HG03196 (cell line): ENCODE results near the gene LRRC4.

ENCODE experiments used
- ATAC-seq: cut with Tn5 transposase; IDR thresholded peaks from one replicate; pipeline ENCODE4 v1.9.1; 2021; ENCODE audit not compliant: unreplicated experiment

The LRRC4 gene

DNA sequence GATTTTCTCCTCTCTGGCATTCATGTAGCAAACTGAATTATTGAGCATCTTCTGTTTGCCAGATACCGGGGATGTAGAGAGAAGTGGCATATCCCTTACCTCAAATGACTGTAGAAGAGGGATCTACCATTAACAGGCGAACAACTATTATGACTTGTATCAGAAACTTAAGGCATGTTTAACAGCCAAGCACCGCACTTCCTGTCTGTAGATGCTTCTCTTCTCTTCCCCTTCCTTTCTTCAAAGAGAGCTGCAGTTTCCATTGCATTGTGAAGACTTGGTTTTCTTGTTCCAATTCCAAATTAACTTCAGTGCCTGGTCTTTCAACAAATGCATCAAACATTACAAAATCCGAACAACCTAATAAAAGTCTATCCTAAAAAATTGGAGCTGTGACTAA is 49.3 kb downstream of the LRRC4 start:
- no peak for ATAC-seq

DNA sequence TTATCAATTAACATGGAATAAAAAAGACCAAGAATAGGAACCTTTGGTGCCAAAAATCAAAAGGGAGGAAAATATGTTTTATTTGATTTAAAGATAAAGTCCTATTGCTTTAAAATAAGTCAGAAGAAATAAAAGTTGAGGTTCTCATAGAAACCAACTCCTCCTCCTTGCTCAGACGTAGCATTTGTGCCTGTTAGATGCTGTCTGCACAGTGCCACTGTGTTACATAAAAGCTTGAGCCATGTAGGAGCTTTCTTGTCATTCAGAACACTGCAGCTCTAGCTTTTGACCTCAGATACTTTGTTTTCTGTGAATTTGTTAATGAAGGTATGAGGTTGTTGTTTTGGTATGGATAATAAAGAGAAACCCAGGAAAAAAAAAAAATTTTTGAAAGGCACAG is 50.3 kb downstream of the LRRC4 start:
- no peak for ATAC-seq

DNA sequence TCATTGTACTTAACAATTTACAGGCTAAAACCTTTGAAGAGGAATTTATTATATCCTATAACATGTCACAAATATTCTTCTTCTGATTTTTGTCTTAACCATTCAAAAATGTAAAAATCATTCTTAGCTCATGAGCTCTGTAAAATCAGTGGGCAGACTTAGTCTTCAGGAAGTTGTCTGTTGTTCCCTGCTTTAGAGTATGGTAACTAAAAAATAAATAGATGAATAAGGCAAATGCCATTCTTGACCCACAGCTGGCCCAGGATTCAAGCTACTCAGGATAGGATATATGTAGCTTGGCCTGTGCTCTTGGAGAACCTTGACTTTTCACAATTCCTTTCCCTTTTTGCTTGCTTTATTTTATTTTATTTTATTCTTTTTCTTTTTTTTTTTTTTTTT is 51.5 kb downstream of the LRRC4 start:
- ATAC-seq = no peak

DNA sequence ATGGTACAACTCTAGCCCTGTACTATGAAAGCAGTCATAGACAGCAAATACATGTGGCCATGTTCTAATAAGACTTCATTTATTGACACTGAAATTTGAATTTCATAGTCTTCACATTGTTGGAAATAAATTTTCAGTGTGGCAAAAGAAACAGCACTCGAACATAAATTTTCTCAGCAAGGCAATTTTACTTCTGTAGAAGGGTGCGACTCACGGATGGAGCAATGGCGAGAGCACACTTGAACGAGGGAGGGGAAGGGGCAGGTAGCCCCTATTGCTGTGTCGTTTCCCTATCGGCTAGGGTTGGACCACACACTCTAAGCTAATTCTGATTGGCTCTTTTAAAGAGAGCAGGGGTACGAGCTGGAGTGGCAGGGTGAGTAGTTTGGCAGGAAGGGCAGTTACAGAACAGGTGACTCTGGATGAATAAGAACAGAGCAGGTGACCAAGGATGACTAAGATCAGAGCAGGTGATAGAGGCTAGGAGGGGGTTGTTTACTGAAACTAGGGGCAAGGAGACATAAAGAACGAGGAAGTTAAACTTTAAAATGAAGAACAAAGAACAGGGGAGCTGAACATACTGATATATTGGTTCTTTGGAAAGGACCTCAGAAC is 52.0 kb downstream of the LRRC4 start:
- ATAC-seq = no peak

DNA sequence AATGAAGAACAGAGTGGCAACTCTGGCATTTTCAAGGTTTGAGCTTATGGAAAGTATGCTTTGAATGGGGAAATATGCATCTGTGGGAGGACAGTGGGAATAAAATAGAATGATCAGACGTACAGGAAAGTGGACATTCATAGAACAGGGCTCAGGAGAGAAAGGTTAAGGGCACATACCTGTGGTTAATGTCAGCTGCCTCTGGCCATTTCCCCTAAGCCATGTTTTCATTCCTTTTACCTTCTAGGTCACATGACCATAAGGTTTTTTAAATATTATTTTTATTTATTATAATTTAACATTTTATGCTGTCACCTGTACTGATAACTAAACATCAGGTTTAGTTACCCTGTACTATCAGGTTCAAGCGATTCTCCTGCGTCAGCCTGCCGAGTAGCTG is 52.8 kb downstream of the LRRC4 start:
- ATAC-seq = no peak
